ENCODE measurements around the gene EPN3. TPM values are rescaled to one million over a fixed set of nuclear protein-coding genes. Genes with fewer than 3 reads are reported as not detected.

The EPN3 gene
- total RNA-seq, 1 experiment from 2014 or later = 0.92 TPM

DNA sequence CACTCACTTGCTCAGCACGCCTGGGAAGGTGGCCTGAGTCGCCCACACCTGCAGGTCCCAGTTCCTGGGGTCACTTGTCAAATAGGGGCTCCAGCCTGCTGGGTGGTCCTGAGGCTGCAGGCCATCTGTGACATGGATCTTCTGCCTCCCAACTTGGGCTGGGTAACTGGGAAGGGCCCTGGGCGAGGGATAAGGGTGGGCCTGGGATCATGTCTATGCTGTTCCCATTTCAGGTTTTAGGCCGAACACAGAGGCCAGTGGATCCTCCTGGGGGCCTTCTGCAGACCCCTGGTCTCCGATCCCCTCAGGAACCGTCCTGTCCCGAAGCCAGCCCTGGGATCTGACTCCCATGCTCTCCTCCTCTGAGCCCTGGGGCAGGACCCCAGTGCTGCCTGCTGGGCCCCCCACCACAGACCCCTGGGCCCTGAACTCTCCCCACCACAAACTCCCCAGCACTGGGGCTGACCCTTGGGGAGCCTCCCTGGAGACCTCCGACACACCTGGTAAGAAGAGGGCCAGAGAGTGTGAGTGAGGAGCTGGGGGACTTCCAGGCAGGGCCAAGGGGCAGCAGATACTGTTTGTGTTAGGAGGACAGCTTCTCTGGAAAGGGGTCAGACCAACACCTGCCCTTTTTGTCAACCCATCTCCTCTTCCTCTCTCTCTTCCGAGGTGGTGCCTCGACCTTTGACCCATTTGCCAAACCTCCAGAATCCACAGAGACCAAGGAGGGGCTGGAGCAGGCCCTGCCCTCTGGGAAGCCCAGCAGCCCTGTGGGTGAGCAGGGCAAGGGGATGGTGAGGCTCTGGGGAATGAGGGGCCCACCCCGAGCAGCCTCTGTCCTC lies 8.2 kb downstream of the EPN3 start:
- Histone ChIP-seq H3K36me3 (ENCODE audit: control insufficient read depth, insufficient read depth, low read length) (no peaks in the 10 kb centered on the region), H3K9me3 (ENCODE audit: control insufficient read depth, insufficient read depth, low read depth, low read length) (no peaks in the 10 kb centered on the region), H3K4me3 (ENCODE audit: low read depth in 2 of 2, low read length in 2 of 2) (peak overlapping the region; percentile 59 to 71; a peak in 3 of 4 replicates), H3K27me3 (ENCODE audit: control insufficient read depth, insufficient read depth, low read length) (no peaks in the 10 kb centered on the region), H3K27ac (ENCODE audit: low read length) (peak overlapping the region; percentile 94), H3K4me1 (ENCODE audit: control insufficient read depth, insufficient read depth, low read length) (peaks cover 40% of the 10 kb centered on the region)
- DNase-seq (ENCODE audit: low read depth, low spot score) (no peak), ATAC-seq (no peak)
- TSS peak; percentile 60 for BruUV-seq (replicated peaks)
- ChIA-PET CTCF (no interaction called here), POLR2A (no interaction called here)
- no peak for TF ChIP-seq TCF7L2 (IDR thresholded peaks at IDR 0.05; ENCODE audit: low read depth, low read length)
- TF ChIP-seq, protein P1, sequence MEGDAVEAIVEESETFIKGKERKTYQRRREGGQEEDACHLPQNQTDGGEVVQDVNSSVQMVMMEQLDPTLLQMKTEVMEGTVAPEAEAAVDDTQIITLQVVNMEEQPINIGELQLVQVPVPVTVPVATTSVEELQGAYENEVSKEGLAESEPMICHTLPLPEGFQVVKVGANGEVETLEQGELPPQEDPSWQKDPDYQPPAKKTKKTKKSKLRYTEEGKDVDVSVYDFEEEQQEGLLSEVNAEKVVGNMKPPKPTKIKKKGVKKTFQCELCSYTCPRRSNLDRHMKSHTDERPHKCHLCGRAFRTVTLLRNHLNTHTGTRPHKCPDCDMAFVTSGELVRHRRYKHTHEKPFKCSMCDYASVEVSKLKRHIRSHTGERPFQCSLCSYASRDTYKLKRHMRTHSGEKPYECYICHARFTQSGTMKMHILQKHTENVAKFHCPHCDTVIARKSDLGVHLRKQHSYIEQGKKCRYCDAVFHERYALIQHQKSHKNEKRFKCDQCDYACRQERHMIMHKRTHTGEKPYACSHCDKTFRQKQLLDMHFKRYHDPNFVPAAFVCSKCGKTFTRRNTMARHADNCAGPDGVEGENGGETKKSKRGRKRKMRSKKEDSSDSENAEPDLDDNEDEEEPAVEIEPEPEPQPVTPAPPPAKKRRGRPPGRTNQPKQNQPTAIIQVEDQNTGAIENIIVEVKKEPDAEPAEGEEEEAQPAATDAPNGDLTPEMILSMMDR (IDR thresholded peaks at IDR 0.05) = no peak
- TF ChIP-seq, protein P2, sequence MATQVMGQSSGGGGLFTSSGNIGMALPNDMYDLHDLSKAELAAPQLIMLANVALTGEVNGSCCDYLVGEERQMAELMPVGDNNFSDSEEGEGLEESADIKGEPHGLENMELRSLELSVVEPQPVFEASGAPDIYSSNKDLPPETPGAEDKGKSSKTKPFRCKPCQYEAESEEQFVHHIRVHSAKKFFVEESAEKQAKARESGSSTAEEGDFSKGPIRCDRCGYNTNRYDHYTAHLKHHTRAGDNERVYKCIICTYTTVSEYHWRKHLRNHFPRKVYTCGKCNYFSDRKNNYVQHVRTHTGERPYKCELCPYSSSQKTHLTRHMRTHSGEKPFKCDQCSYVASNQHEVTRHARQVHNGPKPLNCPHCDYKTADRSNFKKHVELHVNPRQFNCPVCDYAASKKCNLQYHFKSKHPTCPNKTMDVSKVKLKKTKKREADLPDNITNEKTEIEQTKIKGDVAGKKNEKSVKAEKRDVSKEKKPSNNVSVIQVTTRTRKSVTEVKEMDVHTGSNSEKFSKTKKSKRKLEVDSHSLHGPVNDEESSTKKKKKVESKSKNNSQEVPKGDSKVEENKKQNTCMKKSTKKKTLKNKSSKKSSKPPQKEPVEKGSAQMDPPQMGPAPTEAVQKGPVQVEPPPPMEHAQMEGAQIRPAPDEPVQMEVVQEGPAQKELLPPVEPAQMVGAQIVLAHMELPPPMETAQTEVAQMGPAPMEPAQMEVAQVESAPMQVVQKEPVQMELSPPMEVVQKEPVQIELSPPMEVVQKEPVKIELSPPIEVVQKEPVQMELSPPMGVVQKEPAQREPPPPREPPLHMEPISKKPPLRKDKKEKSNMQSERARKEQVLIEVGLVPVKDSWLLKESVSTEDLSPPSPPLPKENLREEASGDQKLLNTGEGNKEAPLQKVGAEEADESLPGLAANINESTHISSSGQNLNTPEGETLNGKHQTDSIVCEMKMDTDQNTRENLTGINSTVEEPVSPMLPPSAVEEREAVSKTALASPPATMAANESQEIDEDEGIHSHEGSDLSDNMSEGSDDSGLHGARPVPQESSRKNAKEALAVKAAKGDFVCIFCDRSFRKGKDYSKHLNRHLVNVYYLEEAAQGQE (IDR thresholded peaks at IDR 0.05; ENCODE audit: insufficient read depth in 1 of 2, low read depth in 2 of 2, low read length in 1 of 2) = no peak
- no peak for TF ChIP-seq SIN3A (IDR thresholded peaks at IDR 0.05; ENCODE audit: borderline replicate concordance, insufficient read depth, low read depth, low read length)
- no peak for TF ChIP-seq POLR2AphosphoS5 (IDR thresholded peaks at IDR 0.05; ENCODE audit: low read depth, low read length)
- intact Hi-C loops (cut with micrococcal nuclease; ENCODE audit: unreplicated experiment) = no loop called here
- in situ Hi-C loops (cut with HindIII; ENCODE audit: low pct_unique_long_range_greater_than_20kb, low sequenced_read_pairs) = no loop called here

DNA sequence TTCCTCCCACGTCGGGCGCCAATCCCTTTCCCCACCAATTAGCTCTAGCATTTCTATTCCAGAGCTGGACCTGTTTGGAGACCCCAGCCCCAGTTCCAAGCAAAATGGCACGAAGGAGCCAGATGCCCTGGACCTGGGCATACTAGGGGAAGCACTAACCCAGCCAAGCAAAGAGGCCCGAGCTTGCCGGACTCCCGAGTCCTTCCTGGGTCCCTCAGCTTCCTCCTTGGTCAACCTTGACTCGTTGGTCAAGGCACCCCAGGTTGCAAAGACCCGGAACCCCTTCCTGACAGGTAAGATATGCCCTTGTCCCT lies 8.8 kb downstream of the EPN3 start:
- Histone ChIP-seq H3K4me3 (ENCODE audit: low read depth in 2 of 2, low read length in 2 of 2) (peak overlapping the region; percentile 59 to 71), H3K27ac (ENCODE audit: low read length) (peak overlapping the region; percentile 94), H3K36me3 (ENCODE audit: control insufficient read depth, insufficient read depth, low read length) (no peaks in the 10 kb centered on the region), H3K4me1 (ENCODE audit: control insufficient read depth, insufficient read depth, low read length) (peaks cover 40% of the 10 kb centered on the region), H3K9me3 (ENCODE audit: control insufficient read depth, insufficient read depth, low read depth, low read length) (no peaks in the 10 kb centered on the region), H3K27me3 (ENCODE audit: control insufficient read depth, insufficient read depth, low read length) (no peaks in the 10 kb centered on the region)
- no peak; the same call in 1 of the 2 replicates for ATAC-seq
- CTCF ChIA-PET = interaction anchor here (0.6 to 1.2 kb wide), 2 partner anchors 9 to 325 kb away, joined by 3 to 5 read pairs; partner anchors contain the start of gene TOB1
- intact Hi-C loops (cut with micrococcal nuclease; ENCODE audit: unreplicated experiment) (no loop called here), in situ Hi-C loops (cut with HindIII; ENCODE audit: low pct_unique_long_range_greater_than_20kb, low sequenced_read_pairs) (no loop called here)
- BruUV-seq (replicated peaks) = no TSS peak
- TF ChIP-seq, protein P1 (IDR thresholded peaks at IDR 0.05) = no peak
- TF ChIP-seq POLR2AphosphoS5 (IDR thresholded peaks at IDR 0.05; ENCODE audit: low read depth, low read length) = no peak
- POLR2A ChIA-PET = no interaction called here
- no peak for DNase-seq (ENCODE audit: low read depth, low spot score)

All from Panc1 (cell line).